HepG2 (cell line): ENCODE data around the gene RPUSD4. TPM values are rescaled to one million over a fixed set of nuclear protein-coding genes. Genes with fewer than 3 reads are reported as not detected.

Experiments used
- CHD2 ChIP-seq: IDR thresholded peaks from 2 replicates; pipeline ENCODE4 v1.6.1; 2011; ENCODE audit warnings: low read depth, low read length, improper control_type of control experiment
- DDIT3 ChIP-seq: sonication (generic); formaldehyde crosslinking; IDR thresholded peaks from 2 replicates; pipeline ENCODE4 v1.4.0; 2020; ENCODE audit warnings: mild to moderate bottlenecking, missing genetic modification reagents
- EED ChIP-seq: sonication (generic); formaldehyde crosslinking; IDR thresholded peaks from 2 replicates; pipeline ENCODE4 v1.5.0; 2020; ENCODE audit warnings: mild to moderate bottlenecking, missing genetic modification reagents
- EHMT2 ChIP-seq: fragments of 200-600 bp; sonication (generic); IDR thresholded peaks from 2 replicates; pipeline ENCODE4 v1.7.0; 2017; ENCODE audit warnings: antibody characterized with exemption, low read depth, low read length, borderline replicate concordance
- KLF13 ChIP-seq: sonication (generic); formaldehyde crosslinking; IDR thresholded peaks from 2 replicates; pipeline ENCODE4 v1.4.0; 2020; ENCODE audit warnings: mild to moderate bottlenecking, missing genetic modification reagents
- MATR3 ChIP-seq: sonication (generic); formaldehyde crosslinking; IDR thresholded peaks from 2 replicates; pipeline ENCODE4 v1.4.0; 2020; ENCODE audit warnings: missing genetic modification reagents
- NONO ChIP-seq, 2 experiments: fragments of 450-650 bp in 1 of 2; sonication (generic) in 1 of 2; formaldehyde crosslinking in 1 of 2; IDR thresholded peaks in 1 of 2; conservative IDR thresholded peaks in 1 of 2; 2 replicates each; pipeline versions ENCODE4 v1.6.1 to v1.8.0; 2017 to 2022; ENCODE audit warnings: mild to moderate bottlenecking in 1 of 2, missing genetic modification reagents in 1 of 2, moderate library complexity in 1 of 2
- PTBP1 ChIP-seq: fragments of 200-400 bp; formaldehyde crosslinking; IDR thresholded peaks from 2 replicates; pipeline ENCODE4 v1.6.1; 2018; ENCODE audit warnings: low read length, low read depth; ENCODE audit not compliant: poor library complexity, severe bottlenecking
- THAP9 ChIP-seq: sonication (generic); formaldehyde crosslinking; IDR thresholded peaks from 2 replicates; pipeline ENCODE4; 2020; ENCODE audit warnings: missing genetic modification reagents, mild to moderate bottlenecking, borderline replicate concordance
- ZBTB7B ChIP-seq: sonication (generic); formaldehyde crosslinking; IDR thresholded peaks from 2 replicates; pipeline ENCODE4 v1.4.0; 2020; ENCODE audit warnings: missing genetic modification reagents
- ZFAT ChIP-seq: sonication (generic); formaldehyde crosslinking; conservative IDR thresholded peaks from 2 replicates; pipeline ENCODE4 v1.8.1; 2023; ENCODE audit warnings: missing genetic modification reagents, inconsistent platforms
- ZFP82 ChIP-seq: sonication (generic); formaldehyde crosslinking; IDR thresholded peaks from 2 replicates; pipeline ENCODE4 v1.5.1; 2020; ENCODE audit warnings: mild to moderate bottlenecking, missing genetic modification reagents, borderline replicate concordance
- ZFYVE20 ChIP-seq: sonication (generic); formaldehyde crosslinking; IDR thresholded peaks from 2 replicates; pipeline ENCODE4 v1.8.0; 2023; ENCODE audit warnings: low read depth, mild to moderate bottlenecking, moderate library complexity, missing genetic modification reagents, borderline replicate concordance
- ZNF10 ChIP-seq: sonication (generic); formaldehyde crosslinking; IDR thresholded peaks from 2 replicates; pipeline ENCODE4 v1.4.0; 2020; ENCODE audit warnings: mild to moderate bottlenecking, low read depth, missing genetic modification reagents, borderline replicate concordance
- ZNF101 ChIP-seq: sonication (generic); formaldehyde crosslinking; IDR thresholded peaks from 2 replicates; pipeline ENCODE4 v1.4.0; 2020; ENCODE audit warnings: mild to moderate bottlenecking, low read depth, missing genetic modification reagents, borderline replicate concordance
- ZNF232 ChIP-seq: sonication (generic); formaldehyde crosslinking; IDR thresholded peaks from 2 replicates; pipeline ENCODE4 v1.4.0; 2020; ENCODE audit warnings: missing genetic modification reagents, borderline replicate concordance
- ZNF44 ChIP-seq: sonication (generic); formaldehyde crosslinking; IDR thresholded peaks from 2 replicates; pipeline ENCODE4 v1.5.1; 2020; ENCODE audit warnings: mild to moderate bottlenecking, missing genetic modification reagents
- ZNF558 ChIP-seq: sonication (generic); formaldehyde crosslinking; IDR thresholded peaks from 2 replicates; pipeline ENCODE4 v1.9.0; 2022; ENCODE audit warnings: mild to moderate bottlenecking, missing genetic modification reagents, borderline replicate concordance
- ZNF570 ChIP-seq: sonication (generic); formaldehyde crosslinking; IDR thresholded peaks from 2 replicates; pipeline ENCODE4 v1.4.0; 2020; ENCODE audit warnings: mild to moderate bottlenecking, missing genetic modification reagents, borderline replicate concordance
- ZNF792 ChIP-seq: IDR thresholded peaks from 2 replicates; pipeline ENCODE4 v1.6.1; 2016
- ZNF83 ChIP-seq: sonication (generic); formaldehyde crosslinking; IDR thresholded peaks from 2 replicates; pipeline ENCODE4 v1.4.0; 2020; ENCODE audit warnings: missing genetic modification reagents, mild to moderate bottlenecking, borderline replicate concordance
- polyA plus RNA-seq, 8 experiments: library from polyadenylated mRNA; depleted of rRNA in 3 of 8; stranded (reverse) in 7 of 8; unstranded in 1 of 8; fragments of >200 nt; fragmentation: Illumina TruSeq in 4 of 8; extraction: Trizol in 4 of 8; gene quantifications; 2 replicates each; pipeline versions ENCODE4 v1.2.1 to v1.2.3, GENCODE V29; 2011 to 2016; ENCODE audit warnings: low read depth in 4 of 8, missing spikeins in 1 of 8, mixed read lengths in 1 of 8; ENCODE audit not compliant: insufficient read depth in 1 of 8
- total RNA-seq, 5 experiments: library from RNA; depleted of rRNA; stranded (reverse); fragments of >200 nt; fragmentation: Illumina TruSeq; extraction: Trizol; gene quantifications; 2 replicates each; pipeline ENCODE4 v1.2.3, GENCODE V29; 2016; ENCODE audit warnings: low read depth in 1 of 5
- TF ChIP-seq, protein P1 (sequence below): sonication (generic); formaldehyde crosslinking; IDR thresholded peaks from 2 replicates; pipeline ENCODE4 v1.9.0; 2022; ENCODE audit warnings: missing genetic modification reagents, mild to moderate bottlenecking, borderline replicate concordance
- TF ChIP-seq, protein P2 (sequence below): sonication (generic); formaldehyde crosslinking; conservative IDR thresholded peaks from 2 replicates; pipeline ENCODE4 v1.8.0; 2022; ENCODE audit warnings: mild to moderate bottlenecking, moderate library complexity, missing genetic modification reagents

RPUSD4 gene
- total and polyA plus RNA-seq, 2 of the 13 experiments (the other 11 are each of a cell fraction or from before 2014, with no cell fraction given) = 45.0 to 52.9 TPM

DNA sequence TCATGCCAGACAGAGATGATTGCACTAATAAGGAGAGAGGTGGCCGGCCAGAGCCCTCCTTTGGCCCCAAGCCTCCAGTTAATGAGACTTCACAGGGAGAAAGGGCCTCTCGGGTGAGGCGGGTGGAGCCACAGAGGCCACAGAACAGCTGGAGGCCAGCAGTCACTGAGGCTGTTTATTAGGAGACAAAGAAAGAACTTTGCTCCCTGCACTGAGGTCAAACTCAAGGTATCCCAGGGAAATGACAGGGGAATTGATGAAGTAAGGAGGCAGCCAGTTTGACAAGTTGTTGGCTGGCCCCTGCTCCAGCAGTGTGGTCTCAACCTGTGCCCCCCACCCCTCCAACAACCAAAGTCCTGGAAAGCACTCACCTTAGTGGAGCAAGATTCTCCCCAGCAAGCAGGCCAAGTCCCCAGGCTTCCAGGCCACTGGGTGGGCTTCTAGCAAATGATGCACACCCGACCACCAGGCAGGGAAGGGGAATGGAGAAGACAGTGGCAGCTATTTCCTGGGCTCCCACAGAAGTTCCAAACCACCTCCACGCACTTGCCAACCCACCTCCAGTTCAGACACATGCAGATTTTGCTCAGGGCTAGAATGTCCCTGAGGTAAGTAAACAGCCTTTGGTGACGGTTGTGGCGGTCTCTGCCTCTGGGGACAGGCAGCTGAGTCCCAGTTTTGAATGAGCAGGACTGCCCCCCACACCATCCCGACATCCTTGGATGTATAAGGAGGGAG lies 53.2 kb downstream of the RPUSD4 start (continued):
- TF ChIP-seq THAP9 (CRISPR knock-in tag) (no peak; the same call in 1 of the 2 replicates), ZNF232 (CRISPR knock-in tag) (no peak), PTBP1 (no peak), ZBTB7B (peak; percentile 37; the same call in 1 of the 2 replicates), ZFP82 (CRISPR knock-in tag) (no peak), ZNF570 (CRISPR knock-in tag) (no peak), NONO (IDR thresholded peaks at IDR 0.05) (no peak), NONO (CRISPR knock-in tag; conservative IDR thresholded peaks at IDR 0.05) (no peak), ZNF83 (CRISPR knock-in tag) (no peak), DDIT3 (CRISPR knock-in tag) (no peak), ZNF101 (CRISPR knock-in tag) (no peak), ZNF44 (CRISPR knock-in tag) (no peak), KLF13 (no peak), CHD2 (no peak), ZNF558 (CRISPR knock-in tag) (no peak), ZFAT (CRISPR knock-in tag) (no peak), ZFYVE20 (CRISPR knock-in tag) (no peak), ZNF792 (CRISPR knock-in tag) (no peak), MATR3 (CRISPR knock-in tag) (no peak), EED (CRISPR knock-in tag) (no peak), ZNF10 (CRISPR knock-in tag) (no peak), EHMT2 (no peak)
- TF ChIP-seq, protein P1, sequence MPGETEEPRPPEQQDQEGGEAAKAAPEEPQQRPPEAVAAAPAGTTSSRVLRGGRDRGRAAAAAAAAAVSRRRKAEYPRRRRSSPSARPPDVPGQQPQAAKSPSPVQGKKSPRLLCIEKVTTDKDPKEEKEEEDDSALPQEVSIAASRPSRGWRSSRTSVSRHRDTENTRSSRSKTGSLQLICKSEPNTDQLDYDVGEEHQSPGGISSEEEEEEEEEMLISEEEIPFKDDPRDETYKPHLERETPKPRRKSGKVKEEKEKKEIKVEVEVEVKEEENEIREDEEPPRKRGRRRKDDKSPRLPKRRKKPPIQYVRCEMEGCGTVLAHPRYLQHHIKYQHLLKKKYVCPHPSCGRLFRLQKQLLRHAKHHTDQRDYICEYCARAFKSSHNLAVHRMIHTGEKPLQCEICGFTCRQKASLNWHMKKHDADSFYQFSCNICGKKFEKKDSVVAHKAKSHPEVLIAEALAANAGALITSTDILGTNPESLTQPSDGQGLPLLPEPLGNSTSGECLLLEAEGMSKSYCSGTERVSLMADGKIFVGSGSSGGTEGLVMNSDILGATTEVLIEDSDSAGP (CRISPR knock-in tag) = peak; percentile 29; the same call in 1 of the 2 replicates
- TF ChIP-seq, protein P2, sequence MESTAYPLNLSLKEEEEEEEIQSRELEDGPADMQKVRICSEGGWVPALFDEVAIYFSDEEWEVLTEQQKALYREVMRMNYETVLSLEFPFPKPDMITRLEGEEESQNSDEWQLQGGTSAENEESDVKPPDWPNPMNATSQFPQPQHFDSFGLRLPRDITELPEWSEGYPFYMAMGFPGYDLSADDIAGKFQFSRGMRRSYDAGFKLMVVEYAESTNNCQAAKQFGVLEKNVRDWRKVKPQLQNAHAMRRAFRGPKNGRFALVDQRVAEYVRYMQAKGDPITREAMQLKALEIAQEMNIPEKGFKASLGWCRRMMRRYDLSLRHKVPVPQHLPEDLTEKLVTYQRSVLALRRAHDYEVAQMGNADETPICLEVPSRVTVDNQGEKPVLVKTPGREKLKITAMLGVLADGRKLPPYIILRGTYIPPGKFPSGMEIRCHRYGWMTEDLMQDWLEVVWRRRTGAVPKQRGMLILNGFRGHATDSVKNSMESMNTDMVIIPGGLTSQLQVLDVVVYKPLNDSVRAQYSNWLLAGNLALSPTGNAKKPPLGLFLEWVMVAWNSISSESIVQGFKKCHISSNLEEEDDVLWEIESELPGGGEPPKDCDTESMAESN (CRISPR knock-in tag) = 0 out of 2 replicates have a peak, but pooled peaks have one; percentile 30
